Vagina (tissue), 2 donors: Measurements from ENCODE around the gene LPP. TPM values are rescaled to one million over a fixed set of nuclear protein-coding genes. Genes with fewer than 3 reads are reported as not detected.

Experiments used
- DNase-seq, 2 donors: peaks; one replicate each; pipeline ENCODE4 v3.0.0-alpha.2; 2017; ENCODE audit errors: extremely low spot score in 2 of 2
- H3K27ac ChIP-seq: fragments of 200-600 bp; sonication (generic); one replicate; pipeline ENCODE4 v1.5.1; 2019
- H3K27me3 ChIP-seq: fragments of 200-600 bp; sonication (generic); one replicate; pipeline ENCODE4 v1.5.1; 2019
- H3K36me3 ChIP-seq, 2 donors: fragments of 200-600 bp; sonication (generic); one replicate each; pipeline ENCODE4 v1.5.1; 2017 to 2019
- H3K4me1 ChIP-seq: fragments of 200-600 bp; sonication (generic); one replicate; pipeline ENCODE4 v1.5.1; 2019
- H3K4me3 ChIP-seq, 2 donors: fragments of 200-600 bp; sonication (generic); 1 replicate in 1 of 2; 2 replicates in 1 of 2; pipeline ENCODE4 v1.5.1; 2016 to 2019
- H3K9me3 ChIP-seq: fragments of 200-600 bp; sonication (generic); one replicate; pipeline ENCODE4 v1.5.1; 2019
- CTCF ChIP-seq, 3 experiments: fragments of 450-650 bp in 2 of 3; fragments of 200-600 bp in 1 of 3; sonication (generic) in 1 of 3; IDR thresholded peaks; one replicate each; pipeline ENCODE4 v1.5.1; 2017 to 2019; ENCODE audit warnings: antibody characterized with exemption in 3 of 3, mild to moderate bottlenecking in 2 of 3, moderate library complexity in 2 of 3
- POLR2A ChIP-seq, 2 donors: fragments of 450-650 bp; IDR thresholded peaks; one replicate each; pipeline ENCODE4 v1.6.1; 2017; ENCODE audit warnings: antibody characterized with exemption in 2 of 2, mild to moderate bottlenecking in 2 of 2, moderate library complexity in 2 of 2
- POLR2AphosphoS5 ChIP-seq, 2 donors: sonication (generic); formaldehyde crosslinking; IDR thresholded peaks; one replicate each; pipeline ENCODE4 v1.9.0; 2017; ENCODE audit warnings: antibody characterized with exemption in 2 of 2, mild to moderate bottlenecking in 2 of 2, low read depth in 1 of 2; ENCODE audit not compliant: insufficient read depth in 1 of 2
- intact Hi-C: fragments of 100-400 bp; cut with DNase I; formaldehyde crosslinking; loops from one replicate; pipeline ENCODE4 v1.15.1; 2023
- total RNA-seq: library from RNA; depleted of rRNA; stranded (reverse); fragments of >200 nt; gene quantifications from one replicate; pipeline ENCODE4 v1.2.3, GENCODE V29; 2016

Gene LPP
- total RNA-seq, 1 donor from 2014 or later: 248 TPM

GRCh38 chr3:188530226-188530625 is 376.3 kb downstream of the LPP start:
- H3K27ac ChIP-seq: no peak overlapping the region
- TF ChIP-seq POLR2A (IDR thresholded peaks at IDR 0.05): no peak
- no peak for TF ChIP-seq POLR2AphosphoS5 (IDR thresholded peaks at IDR 0.05; ENCODE audit: insufficient read depth in 1 of 2, low read depth in 1 of 2)
- no peak for TF ChIP-seq CTCF (IDR thresholded peaks at IDR 0.05)
- no peak for DNase-seq
- no peaks in the 10 kb centered on the region for H3K9me3 ChIP-seq
- H3K27me3 ChIP-seq: no peaks in the 10 kb centered on the region
- no peak overlapping the region for H3K4me3 ChIP-seq
- H3K36me3 ChIP-seq: no peaks in the 10 kb centered on the region
- intact Hi-C loops: no loop called here
- peaks cover 4% of the 10 kb centered on the region for H3K4me1 ChIP-seq

GRCh38 chr3:188531210-188531609 is 377.3 kb downstream of the LPP start:
- peaks cover 4% of the 10 kb centered on the region for H3K4me1 ChIP-seq
- DNase-seq: no peak
- TF ChIP-seq POLR2AphosphoS5 (IDR thresholded peaks at IDR 0.05; ENCODE audit: insufficient read depth in 1 of 2, low read depth in 1 of 2) (no peak), CTCF (IDR thresholded peaks at IDR 0.05) (no peak), POLR2A (IDR thresholded peaks at IDR 0.05) (no peak)
- no peak overlapping the region for H3K4me3 ChIP-seq
- H3K36me3 ChIP-seq: no peaks in the 10 kb centered on the region
- no peaks in the 10 kb centered on the region for H3K27me3 ChIP-seq
- intact Hi-C loops: no loop called here
- no peaks in the 10 kb centered on the region for H3K9me3 ChIP-seq
- no peak overlapping the region for H3K27ac ChIP-seq

GRCh38 chr3:188533172-188533571 is 379.2 kb downstream of the LPP start:
- intact Hi-C loops: no loop called here
- no peak overlapping the region for H3K27ac ChIP-seq
- no peaks in the 10 kb centered on the region for H3K36me3 ChIP-seq
- TF ChIP-seq POLR2A (IDR thresholded peaks at IDR 0.05): no peak
- no peak for TF ChIP-seq CTCF (IDR thresholded peaks at IDR 0.05)
- TF ChIP-seq POLR2AphosphoS5 (IDR thresholded peaks at IDR 0.05; ENCODE audit: insufficient read depth in 1 of 2, low read depth in 1 of 2): no peak
- H3K4me1 ChIP-seq: peaks cover 4% of the 10 kb centered on the region
- H3K4me3 ChIP-seq: no peak overlapping the region
- no peaks in the 10 kb centered on the region for H3K27me3 ChIP-seq
- no peak for DNase-seq
- H3K9me3 ChIP-seq: no peaks in the 10 kb centered on the region

- peaks cover under 1% of the 10 kb centered on the region for H3K4me1 ChIP-seq
These were observed 379.8 kb downstream of the LPP start for GRCh38 chr3:188533612-188534357.

More at GRCh38 chr3:188533612-188534357, 379.8 kb downstream of the LPP start:
- Histone ChIP-seq H3K27ac (no peak overlapping the region), H3K4me3 (no peak overlapping the region), H3K27me3 (no peaks in the 10 kb centered on the region), H3K36me3 (no peaks in the 10 kb centered on the region), H3K9me3 (no peaks in the 10 kb centered on the region)
- no peak for DNase-seq
- no peak for TF ChIP-seq POLR2A (IDR thresholded peaks at IDR 0.05)
- no peak for TF ChIP-seq POLR2AphosphoS5 (IDR thresholded peaks at IDR 0.05; ENCODE audit: insufficient read depth in 1 of 2, low read depth in 1 of 2)
- TF ChIP-seq CTCF (IDR thresholded peaks at IDR 0.05): no peak
- intact Hi-C loops: no loop called here
